Endothelial cell of umbilical vein (primary cell): ENCODE results near the gene TBX19. TPM values are rescaled to one million over a fixed set of nuclear protein-coding genes. Genes with fewer than 3 reads are reported as not detected.

Experiments
- BruUV-seq: library from RNA; stranded (reverse); fragments of 400-500 nt; replicated peaks from 2 replicates; lab custom pipeline; 2021; lab: Mats Ljungman, UMichigan
- CTCF ChIA-PET: fragments of 300-600, 350-600 bp; sonication (Branson Sonifier 250); formaldehyde crosslinking; loops from one replicate; lab custom pipeline; 2021; ENCODE audit warnings: antibody characterized with exemption, inconsistent platforms; lab: Charles Lee
- POLR2A ChIA-PET: fragments of 300-600, 350-600 bp; sonication (Branson Sonifier 250); formaldehyde crosslinking; loops from one replicate; lab custom pipeline; 2021; ENCODE audit warnings: antibody characterized with exemption, inconsistent platforms; lab: Charles Lee
- DNase-seq: peaks from one replicate; pipeline ENCODE4 v3.0.0-alpha.2; 2011; ENCODE audit warnings: low read depth, low spot score
- FAIRE-seq: peaks from 2 replicates; lab custom pipeline; 2011; peaks lifted over from hg19 to GRCh38; lab: Jason Lieb, UNC
- H2AFZ ChIP-seq: 2 replicates; pipeline ENCODE4 v1.6.0; 2012; ENCODE audit warnings: low read depth, low read length, control low read depth, inconsistent platforms
- H3K27ac ChIP-seq: 2 replicates; pipeline ENCODE4 v1.5.1; 2011; ENCODE audit warnings: low read depth, mild to moderate bottlenecking, control low read depth, low read length, moderate library complexity; ENCODE audit not compliant: insufficient read depth
- H3K27me3 ChIP-seq, 2 experiments: 2 replicates each; pipeline versions ENCODE4 v1.6.0 to v1.6.1; 2011; ENCODE audit warnings: low read length in 2 of 2, mixed read lengths in 1 of 2; ENCODE audit not compliant: control insufficient read depth in 2 of 2, insufficient read depth in 2 of 2
- H3K36me3 ChIP-seq, 2 experiments: 2 replicates in 1 of 2; 3 replicates in 1 of 2; pipeline ENCODE4 v1.5.1; 2011; ENCODE audit warnings: low read length in 2 of 2, mild to moderate bottlenecking in 1 of 2, moderate library complexity in 1 of 2; ENCODE audit not compliant: control insufficient read depth in 2 of 2, insufficient read depth in 2 of 2; ENCODE audit errors: extremely low read depth in 1 of 2
- H3K4me1 ChIP-seq: 3 replicates; pipeline ENCODE4 v1.5.1; 2011; ENCODE audit warnings: mild to moderate bottlenecking, low read length; ENCODE audit not compliant: control insufficient read depth, insufficient read depth; ENCODE audit errors: extremely low read depth
- H3K4me2 ChIP-seq: 2 replicates; pipeline ENCODE4 v1.6.1; 2011; ENCODE audit warnings: low read length, control low read depth, mixed read lengths; ENCODE audit not compliant: insufficient read depth
- H3K4me3 ChIP-seq, 3 experiments: fragments of 200-600 bp in 1 of 3; sonication (generic), shearing (Covaris generic) in 1 of 3; replicated peaks in 1 of 3; 2 replicates each; pipeline ENCODE4 v1.5.1; 2011 to 2016; ENCODE audit warnings: control low read depth in 3 of 3, low read length in 3 of 3, mild to moderate bottlenecking in 2 of 3, inconsistent platforms in 1 of 3, low read depth in 1 of 3, moderate library complexity in 1 of 3; ENCODE audit not compliant: insufficient read depth in 1 of 3
- H3K79me2 ChIP-seq: 2 replicates; pipeline ENCODE4 v1.6.0; 2012; ENCODE audit warnings: low read length, inconsistent platforms; ENCODE audit not compliant: control insufficient read depth, insufficient read depth
- H3K9ac ChIP-seq: replicated peaks from 2 replicates; pipeline ENCODE3; 2011; ENCODE audit warnings: low read length, control low read depth; ENCODE audit not compliant: insufficient read depth; ENCODE audit errors: extremely low read depth
- H3K9me1 ChIP-seq: replicated peaks from 3 replicates; pipeline ENCODE4 v1.6.0; 2011; ENCODE audit warnings: mild to moderate bottlenecking, low read length; ENCODE audit not compliant: control insufficient read depth, insufficient read depth; ENCODE audit errors: extremely low read depth
- H3K9me3 ChIP-seq: replicated peaks from 2 replicates; pipeline ENCODE4 v1.5.1; 2012; ENCODE audit warnings: low read length, inconsistent platforms; ENCODE audit not compliant: control insufficient read depth, insufficient read depth
- H4K20me1 ChIP-seq: replicated peaks from 2 replicates; pipeline ENCODE3; 2011; ENCODE audit warnings: mild to moderate bottlenecking, low read length; ENCODE audit not compliant: control insufficient read depth, insufficient read depth; ENCODE audit errors: extremely low read depth
- CTCF ChIP-seq, 2 donors: IDR thresholded peaks; 1 replicate in 1 of 2; 2 replicates in 1 of 2; pipeline ENCODE4 v1.5.1; 2011; ENCODE audit warnings: low read length in 2 of 2, mild to moderate bottlenecking in 2 of 2, moderate library complexity in 2 of 2, control low read depth in 1 of 2, inconsistent platforms in 1 of 2, low read depth in 1 of 2; ENCODE audit not compliant: insufficient read depth in 1 of 2; ENCODE audit errors: extremely low read depth in 1 of 2
- EZH2 ChIP-seq: IDR thresholded peaks from 2 replicates; pipeline ENCODE4 v1.6.1; 2012; ENCODE audit warnings: borderline replicate concordance, low read depth, mild to moderate bottlenecking, moderate library complexity, low read length, inconsistent platforms; ENCODE audit not compliant: severe bottlenecking
- FOS ChIP-seq: IDR thresholded peaks from 2 replicates; pipeline ENCODE4 v1.6.1; 2011; ENCODE audit warnings: mild to moderate bottlenecking, low read length, moderate library complexity, borderline replicate concordance; ENCODE audit not compliant: insufficient read depth
- GATA2 ChIP-seq: IDR thresholded peaks from 2 replicates; pipeline ENCODE4 v1.7.0; 2011; ENCODE audit warnings: low read depth, mild to moderate bottlenecking, moderate library complexity, mixed read lengths, low read length; ENCODE audit not compliant: insufficient read length, insufficient read depth
- JUN ChIP-seq: IDR thresholded peaks from 2 replicates; pipeline ENCODE4 v1.6.1; 2011; ENCODE audit warnings: borderline replicate concordance, low read depth; ENCODE audit not compliant: insufficient read length, insufficient read depth
- MYC ChIP-seq: IDR thresholded peaks from one replicate; pipeline ENCODE4 v1.6.1; 2011; ENCODE audit warnings: mild to moderate bottlenecking, low read depth, low read length
- POLR2A ChIP-seq: IDR thresholded peaks from 2 replicates; pipeline ENCODE4 v1.6.1; 2012; ENCODE audit warnings: low read depth, mild to moderate bottlenecking, control low read depth, low read length
- POLR2AphosphoS5 ChIP-seq: IDR thresholded peaks from 2 replicates; pipeline ENCODE4 v1.6.1; 2012; ENCODE audit warnings: low read depth, mild to moderate bottlenecking, control low read depth, low read length, moderate library complexity; ENCODE audit not compliant: insufficient read depth
- dilution Hi-C: fragments of 300-500 bp; cut with MboI; formaldehyde crosslinking; loops from one replicate; pipeline ENCODE4 v1.15.0; 2019; ENCODE audit warnings: low sequenced_read_pairs; ENCODE audit not compliant: extremely low pct_ligation_motif_present
- intact Hi-C: fragments of 100-400 bp; cut with micrococcal nuclease; formaldehyde crosslinking; loops from one replicate; pipeline ENCODE4 v1.10.0; 2022
- polyA plus RNA-seq, 4 experiments: library from polyadenylated mRNA; depleted of rRNA in 3 of 4; stranded (reverse) in 3 of 4; unstranded in 1 of 4; fragments of >200 nt; gene quantifications; 2 replicates each; pipeline versions ENCODE4 v1.2.1 to v1.2.3, GENCODE V29; 2011 to 2012; ENCODE audit warnings: missing spikeins in 1 of 4
- total RNA-seq: library from RNA; stranded (reverse); gene quantifications from 2 replicates; pipeline ENCODE4 v1.2.3, GENCODE V29; 2021
- TF ChIP-seq, protein P1 (sequence below): IDR thresholded peaks from 2 replicates; pipeline ENCODE4 v1.6.1; 2011; ENCODE audit not compliant: insufficient read depth, insufficient read length

TBX19 gene
- total and polyA plus RNA-seq, 2 donors (not counting 3 experiments of a cell fraction or from before 2014, with no cell fraction given) = 2.3 to 2.8 TPM

DNA sequence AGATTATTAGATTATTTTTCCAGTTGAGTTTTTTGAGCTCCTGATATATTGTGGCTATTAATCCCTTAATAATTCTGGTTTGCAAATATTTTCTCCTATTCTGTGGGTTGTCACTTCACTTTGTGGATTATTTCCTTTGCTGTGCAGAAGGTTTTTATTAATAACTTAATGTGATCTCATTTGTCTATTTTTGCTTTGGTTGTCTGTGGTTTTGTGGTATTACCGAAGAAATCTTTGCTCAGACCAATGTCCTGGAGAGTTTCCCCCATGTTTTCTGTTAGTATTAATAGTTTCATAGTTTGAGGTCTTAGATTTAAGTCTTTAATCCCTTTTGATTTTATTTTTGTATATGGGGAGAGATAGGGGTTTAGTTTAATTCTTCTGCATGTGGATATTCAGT is 7.1 kb upstream of the TBX19 start:
- H3K9ac ChIP-seq = no peak overlapping the region
- no peaks in the 10 kb centered on the region for H3K9me3 ChIP-seq
- TF ChIP-seq MYC (no peak), FOS (no peak), CTCF (IDR thresholded peaks at IDR 0.05; ENCODE audit: extremely low read depth in 1 of 2, insufficient read depth in 1 of 2, low read depth in 1 of 2, low read length in 2 of 2) (no peak)
- H4K20me1 ChIP-seq = no peaks in the 10 kb centered on the region
- H3K4me2 ChIP-seq = no peak overlapping the region
- H3K9me1 ChIP-seq = no peaks in the 10 kb centered on the region
- CTCF ChIA-PET = no interaction called here
- no peak for FAIRE-seq
- POLR2A ChIA-PET = no interaction called here
- H3K4me3 ChIP-seq = no peak overlapping the region
- no peaks in the 10 kb centered on the region for H3K4me1 ChIP-seq
- no peaks in the 10 kb centered on the region for H3K27me3 ChIP-seq
- H3K79me2 ChIP-seq = no peaks in the 10 kb centered on the region
- dilution Hi-C loops (no loop called here), intact Hi-C loops (no loop called here)
- DNase-seq = no peak
- H3K27ac ChIP-seq = no peak overlapping the region
- no peaks in the 10 kb centered on the region for H3K36me3 ChIP-seq
- BruUV-seq = no TSS peak
- H2AFZ ChIP-seq = no peak overlapping the region

DNA sequence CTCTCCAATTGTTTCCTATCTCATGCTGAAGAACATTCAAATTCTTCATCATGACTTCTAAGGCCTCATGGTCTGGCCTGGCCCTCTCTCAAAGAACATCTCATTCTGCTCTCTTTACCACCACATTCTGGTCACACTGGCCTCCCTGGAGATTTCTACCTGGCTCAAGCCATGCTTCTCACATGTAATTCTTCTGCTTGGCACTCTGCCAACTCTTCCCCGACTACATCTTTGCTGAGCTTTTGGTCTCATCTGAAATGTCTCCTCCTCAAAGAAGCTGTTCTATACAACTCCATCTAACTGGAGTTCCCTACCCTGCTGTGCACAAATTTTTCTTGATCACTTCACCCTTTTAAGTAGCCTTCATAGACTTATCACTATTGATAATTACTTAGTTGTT is 1.4 kb upstream of the TBX19 start:
- no peak for DNase-seq
- Histone ChIP-seq H3K79me2 (no peaks in the 10 kb centered on the region), H3K4me3 (no peak overlapping the region), H3K4me1 (no peaks in the 10 kb centered on the region), H3K36me3 (no peaks in the 10 kb centered on the region), H3K9ac (no peak overlapping the region), H2AFZ (no peak overlapping the region), H3K4me2 (no peak overlapping the region), H3K27me3 (no peaks in the 10 kb centered on the region), H3K27ac (no peak overlapping the region), H4K20me1 (no peaks in the 10 kb centered on the region), H3K9me1 (no peaks in the 10 kb centered on the region), H3K9me3 (no peaks in the 10 kb centered on the region)
- FAIRE-seq = no peak
- intact Hi-C loops = no loop called here
- POLR2A ChIA-PET = no interaction called here
- TF ChIP-seq FOS = no peak
- no peak for TF ChIP-seq POLR2A
- TF ChIP-seq, protein P1, sequence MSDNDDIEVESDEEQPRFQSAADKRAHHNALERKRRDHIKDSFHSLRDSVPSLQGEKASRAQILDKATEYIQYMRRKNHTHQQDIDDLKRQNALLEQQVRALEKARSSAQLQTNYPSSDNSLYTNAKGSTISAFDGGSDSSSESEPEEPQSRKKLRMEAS = no peak
- TF ChIP-seq MYC = no peak
- no peak for TF ChIP-seq JUN
- TF ChIP-seq GATA2 = no peak
- no peak for TF ChIP-seq POLR2AphosphoS5
- TF ChIP-seq EZH2 = no peak
- no peak for TF ChIP-seq CTCF (IDR thresholded peaks at IDR 0.05; ENCODE audit: extremely low read depth in 1 of 2, insufficient read depth in 1 of 2, low read depth in 1 of 2, low read length in 2 of 2)
- CTCF ChIA-PET = interaction anchor here (1.1 to 1.8 kb wide), 2 partner anchors 23 to 44 kb away, joined by 3 to 5 read pairs; no protein-coding TSS in a partner anchor
- BruUV-seq = no TSS peak
- dilution Hi-C loops = no loop called here
